ENCODE data around the gene SNW1. TPM values are rescaled to one million over a fixed set of nuclear protein-coding genes. Genes with fewer than 3 reads are reported as not detected.

SNW1 gene
- total RNA-seq, 2 experiments from 2014 or later, result 64.7 to 107 TPM

DNA sequence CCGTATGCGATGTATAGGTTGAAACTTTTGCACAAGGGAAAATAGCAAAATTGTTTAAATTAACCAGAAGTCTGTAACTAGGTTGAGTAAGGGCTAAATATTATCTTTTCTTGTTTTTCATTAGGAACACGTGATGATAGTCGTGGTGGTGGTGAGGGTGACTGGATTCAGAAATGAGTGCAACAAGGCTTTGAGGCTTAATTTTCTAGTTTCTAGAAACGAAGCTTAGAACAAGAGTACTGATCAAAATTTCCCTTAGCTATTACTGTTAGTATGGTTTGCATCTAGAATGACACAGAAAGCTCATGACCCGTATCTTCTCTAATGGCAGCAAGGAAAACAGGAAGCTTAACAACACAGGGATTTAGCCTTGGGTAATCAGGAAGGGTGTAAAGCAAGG lies 46.0 kb downstream of the SNW1 start:
- Histone ChIP-seq H3K9me2 (ENCODE audit: insufficient read depth, low read length) (no peaks in the 10 kb centered on the region), H3K36me3 (ENCODE audit: insufficient read depth, low read length) (peaks cover 95% of the 10 kb centered on the region), H3K79me2 (ENCODE audit: insufficient read depth, low read depth, low read length) (peaks cover 46% of the 10 kb centered on the region), H3K4me1 (ENCODE audit: insufficient read depth, low read length, poor library complexity, severe bottlenecking) (peaks cover 9% of the 10 kb centered on the region), H2AFZ (ENCODE audit: low read length) (no peak overlapping the region), H3K4me3 (ENCODE audit: low read depth, low read length, poor library complexity, severe bottlenecking) (no peak overlapping the region), H3K4me2 (ENCODE audit: low read length) (no peak overlapping the region), H3K9me3 (ENCODE audit: low read length) (no peaks in the 10 kb centered on the region), H4K20me1 (ENCODE audit: insufficient read depth, low read length) (peaks cover 14% of the 10 kb centered on the region), H3K27ac (ENCODE audit: low read depth, low read length, poor library complexity, severe bottlenecking) (no peak overlapping the region)
- intact Hi-C loops (cut with micrococcal nuclease; ENCODE audit: unreplicated experiment), result loop anchor here (5.0 kb wide), 1 partner anchor 102 kb away; no protein-coding TSS in a partner anchor
- ChIA-PET CTCF (ENCODE audit: unreplicated experiment) (no interaction called here), POLR2A (interaction anchor here (0.7 kb wide), 1 partner anchor 38 kb away, joined by 4 read pairs; no protein-coding TSS in a partner anchor)
- DNase-seq (ENCODE audit: low spot score), result no peak
- TF ChIP-seq, protein P1, sequence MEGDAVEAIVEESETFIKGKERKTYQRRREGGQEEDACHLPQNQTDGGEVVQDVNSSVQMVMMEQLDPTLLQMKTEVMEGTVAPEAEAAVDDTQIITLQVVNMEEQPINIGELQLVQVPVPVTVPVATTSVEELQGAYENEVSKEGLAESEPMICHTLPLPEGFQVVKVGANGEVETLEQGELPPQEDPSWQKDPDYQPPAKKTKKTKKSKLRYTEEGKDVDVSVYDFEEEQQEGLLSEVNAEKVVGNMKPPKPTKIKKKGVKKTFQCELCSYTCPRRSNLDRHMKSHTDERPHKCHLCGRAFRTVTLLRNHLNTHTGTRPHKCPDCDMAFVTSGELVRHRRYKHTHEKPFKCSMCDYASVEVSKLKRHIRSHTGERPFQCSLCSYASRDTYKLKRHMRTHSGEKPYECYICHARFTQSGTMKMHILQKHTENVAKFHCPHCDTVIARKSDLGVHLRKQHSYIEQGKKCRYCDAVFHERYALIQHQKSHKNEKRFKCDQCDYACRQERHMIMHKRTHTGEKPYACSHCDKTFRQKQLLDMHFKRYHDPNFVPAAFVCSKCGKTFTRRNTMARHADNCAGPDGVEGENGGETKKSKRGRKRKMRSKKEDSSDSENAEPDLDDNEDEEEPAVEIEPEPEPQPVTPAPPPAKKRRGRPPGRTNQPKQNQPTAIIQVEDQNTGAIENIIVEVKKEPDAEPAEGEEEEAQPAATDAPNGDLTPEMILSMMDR (conservative IDR thresholded peaks at IDR 0.05; ENCODE audit: low read length), result no peak
- no peak for TF ChIP-seq EZH2phosphoT487 (IDR thresholded peaks at IDR 0.05; ENCODE audit: borderline replicate concordance, low read depth, low read length)
- no TSS peak for BruUV-seq (replicated peaks)

DNA sequence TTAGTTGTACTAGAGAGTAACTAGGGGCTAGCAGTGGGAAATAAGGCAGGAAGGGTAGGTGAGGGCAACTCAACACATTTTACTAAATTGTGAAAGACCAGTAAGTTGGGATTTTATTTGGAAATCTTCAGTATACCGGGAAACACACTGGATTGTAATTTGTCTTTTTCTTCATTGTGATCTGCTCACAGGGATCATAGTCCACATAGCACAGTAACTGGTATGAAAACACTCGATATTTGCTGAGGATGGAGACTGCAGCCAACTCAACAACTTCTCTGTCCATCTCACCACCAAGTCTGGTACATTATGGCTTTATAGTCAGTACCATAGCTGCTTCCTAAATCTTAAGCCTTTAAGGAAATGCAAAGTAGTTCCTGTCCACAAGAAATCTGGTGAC lies 50.6 kb downstream of the SNW1 start:
- Histone ChIP-seq H3K4me1 (ENCODE audit: insufficient read depth, low read length, poor library complexity, severe bottlenecking) (peaks cover 31% of the 10 kb centered on the region), H3K4me2 (ENCODE audit: low read length) (peak overlapping the region; percentile 93), H3K4me3 (ENCODE audit: low read depth, low read length, poor library complexity, severe bottlenecking) (peak overlapping the region; percentile 85), H3K79me2 (ENCODE audit: insufficient read depth, low read depth, low read length) (peaks cover 89% of the 10 kb centered on the region), H3K27ac (ENCODE audit: low read depth, low read length, poor library complexity, severe bottlenecking) (no peak overlapping the region), H3K9me3 (ENCODE audit: low read length) (no peaks in the 10 kb centered on the region), H3K9me2 (ENCODE audit: insufficient read depth, low read length) (no peaks in the 10 kb centered on the region), H2AFZ (ENCODE audit: low read length) (no peak overlapping the region), H4K20me1 (ENCODE audit: insufficient read depth, low read length) (peaks cover 37% of the 10 kb centered on the region), H3K36me3 (ENCODE audit: insufficient read depth, low read length) (peaks cover 69% of the 10 kb centered on the region)
- no peak for DNase-seq (ENCODE audit: low spot score)
- no peak for TF ChIP-seq EZH2phosphoT487 (IDR thresholded peaks at IDR 0.05; ENCODE audit: borderline replicate concordance, low read depth, low read length)
- TF ChIP-seq, protein P1 (conservative IDR thresholded peaks at IDR 0.05; ENCODE audit: low read length), result no peak
- ChIA-PET CTCF (ENCODE audit: unreplicated experiment) (no interaction called here), POLR2A (interaction anchor here (0.6 kb wide), 1 partner anchor 190 kb away, joined by 5 read pairs; no protein-coding TSS in a partner anchor)
- intact Hi-C loops (cut with micrococcal nuclease; ENCODE audit: unreplicated experiment), result no loop called here
- no TSS peak for BruUV-seq (replicated peaks)

DNA sequence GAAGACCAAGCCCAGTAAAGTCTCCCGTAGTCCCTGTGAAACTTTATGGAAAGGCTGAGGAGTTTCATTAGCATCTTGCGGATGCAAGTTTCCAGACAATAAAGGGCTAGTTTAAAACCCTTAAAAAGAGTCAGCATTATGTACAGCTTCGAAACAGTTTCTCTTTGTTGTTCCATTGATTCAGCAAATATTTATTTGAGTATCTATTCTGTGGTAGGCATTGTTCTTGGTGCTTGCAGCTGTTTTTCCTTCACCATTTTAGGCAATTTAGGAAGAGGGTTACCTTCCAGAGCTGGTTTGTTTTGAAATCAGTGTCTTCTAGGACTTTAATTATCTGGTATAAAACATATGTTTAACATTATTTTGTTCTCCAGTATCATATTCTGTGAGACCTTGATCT lies 51.5 kb downstream of the SNW1 start:
- H3K27ac ChIP-seq (ENCODE audit: low read depth, low read length, poor library complexity, severe bottlenecking), result no peak overlapping the region
- POLR2A ChIA-PET, result interaction anchor here (0.9 to 1.7 kb wide), 2 partner anchors 9 to 10 kb away, joined by 3 to 5 read pairs; no protein-coding TSS in a partner anchor
- peaks cover 32% of the 10 kb centered on the region for H4K20me1 ChIP-seq (ENCODE audit: insufficient read depth, low read length)

More for the DNA sequence above, 51.5 kb downstream of the SNW1 start:
- H3K4me2 ChIP-seq (ENCODE audit: low read length), result peak overlapping the region; percentile 93
- H2AFZ ChIP-seq (ENCODE audit: low read length), result no peak overlapping the region
- CTCF ChIA-PET (ENCODE audit: unreplicated experiment), result no interaction called here
- DNase-seq (ENCODE audit: low spot score), result no peak
- H3K9me2 ChIP-seq (ENCODE audit: insufficient read depth, low read length), result no peaks in the 10 kb centered on the region
- peaks cover 67% of the 10 kb centered on the region for H3K36me3 ChIP-seq (ENCODE audit: insufficient read depth, low read length)
- peak overlapping the region; percentile 85 for H3K4me3 ChIP-seq (ENCODE audit: low read depth, low read length, poor library complexity, severe bottlenecking)
- BruUV-seq (replicated peaks), result no TSS peak
- peaks cover 31% of the 10 kb centered on the region for H3K4me1 ChIP-seq (ENCODE audit: insufficient read depth, low read length, poor library complexity, severe bottlenecking)
- H3K9me3 ChIP-seq (ENCODE audit: low read length), result no peaks in the 10 kb centered on the region
- TF ChIP-seq EZH2phosphoT487 (IDR thresholded peaks at IDR 0.05; ENCODE audit: borderline replicate concordance, low read depth, low read length), result no peak
- TF ChIP-seq, protein P1 (conservative IDR thresholded peaks at IDR 0.05; ENCODE audit: low read length), result no peak
- intact Hi-C loops (cut with micrococcal nuclease; ENCODE audit: unreplicated experiment), result loop anchor here (2.0 to 5.0 kb wide), 3 partner anchors 52 to 251 kb away; partner anchors contain the start of genes ADCK1 and AHSA1
- H3K79me2 ChIP-seq (ENCODE audit: insufficient read depth, low read depth, low read length), result peaks cover 85% of the 10 kb centered on the region

All from OCI-LY7 (cell line).